T-helper 2 cell treated with Interferon-gamma antibody and Interleukin-4, amounts not matched to agents 5 μg/mL and 100 μg/mL, for 36 hours (primary cell): ENCODE measurements around the gene PHKG2.

ENCODE experiments used
- DNase-seq: peaks from one replicate; pipeline ENCODE4 v3.0.0; 2021; ENCODE audit warnings: low spot score
- H3K27ac Mint-ChIP-seq: one replicate; pipeline ENCODE4 v1.8.0; 2021; ENCODE audit warnings: mild to moderate bottlenecking, mixed read lengths
- H3K27me3 Mint-ChIP-seq: one replicate; pipeline ENCODE4 v1.8.0; 2021; ENCODE audit warnings: low read depth, mixed read lengths
- H3K36me3 Mint-ChIP-seq: one replicate; pipeline ENCODE4 v1.8.0; 2021; ENCODE audit warnings: low read depth, mixed read lengths
- H3K4me1 Mint-ChIP-seq: one replicate; pipeline ENCODE4 v1.8.0; 2021; ENCODE audit warnings: low read depth, mixed read lengths
- H3K4me3 Mint-ChIP-seq: one replicate; pipeline ENCODE4 v1.8.0; 2022; ENCODE audit warnings: mild to moderate bottlenecking, moderate library complexity, mixed read lengths
- H3K9me3 Mint-ChIP-seq: one replicate; pipeline ENCODE4 v1.8.0; 2021; ENCODE audit warnings: mixed read lengths

The PHKG2 gene

DNA sequence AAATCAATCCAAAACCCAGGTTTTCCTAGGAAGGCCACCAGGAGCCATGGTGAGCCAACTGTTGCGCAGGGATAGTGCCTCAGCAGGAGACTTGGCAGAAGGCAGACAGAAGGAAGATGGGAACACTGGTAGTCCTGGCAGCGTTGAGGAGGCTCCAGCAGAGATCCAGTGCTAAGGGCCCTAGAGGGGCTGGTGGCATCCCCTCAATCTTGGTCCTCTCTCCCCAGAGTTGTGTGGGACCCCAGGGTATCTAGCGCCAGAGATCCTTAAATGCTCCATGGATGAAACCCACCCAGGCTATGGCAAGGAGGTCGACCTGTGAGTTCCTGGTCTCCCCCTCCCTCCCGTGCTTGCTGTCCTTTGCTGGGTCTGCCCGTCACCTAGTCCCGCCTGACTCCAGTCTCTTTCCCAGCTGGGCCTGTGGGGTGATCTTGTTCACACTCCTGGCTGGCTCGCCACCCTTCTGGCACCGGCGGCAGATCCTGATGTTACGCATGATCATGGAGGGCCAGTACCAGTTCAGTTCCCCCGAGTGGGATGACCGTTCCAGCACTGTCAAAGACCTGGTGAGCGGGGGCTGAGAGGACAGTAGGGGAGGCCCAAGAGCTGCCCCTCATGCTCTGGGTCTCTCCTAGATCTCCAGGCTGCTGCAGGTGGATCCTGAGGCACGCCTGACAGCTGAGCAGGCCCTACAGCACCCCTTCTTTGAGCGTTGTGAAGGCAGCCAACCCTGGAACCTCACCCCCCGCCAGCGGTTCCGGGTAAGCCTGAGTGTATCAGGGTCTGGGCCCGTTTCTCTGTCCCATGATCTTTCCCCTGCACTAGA, 7.9 kb downstream of the PHKG2 start:
- DNase-seq, result no peak
- Mint-ChIP-seq H3K4me3 (no peak overlapping the region), H3K27ac (no peak overlapping the region), H3K9me3 (no peaks in the 10 kb centered on the region), H3K27me3 (no peaks in the 10 kb centered on the region), H3K36me3 (peaks cover 13% of the 10 kb centered on the region), H3K4me1 (peaks cover 4% of the 10 kb centered on the region)

DNA sequence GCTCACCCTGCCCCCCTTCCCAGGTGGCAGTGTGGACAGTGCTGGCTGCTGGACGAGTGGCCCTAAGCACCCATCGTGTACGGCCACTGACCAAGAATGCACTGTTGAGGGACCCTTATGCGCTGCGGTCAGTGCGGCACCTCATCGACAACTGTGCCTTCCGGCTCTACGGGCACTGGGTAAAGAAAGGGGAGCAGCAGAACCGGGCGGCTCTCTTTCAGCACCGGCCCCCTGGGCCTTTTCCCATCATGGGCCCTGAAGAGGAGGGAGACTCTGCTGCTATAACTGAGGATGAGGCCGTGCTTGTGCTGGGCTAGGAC, 8.5 kb downstream of the PHKG2 start:
- Mint-ChIP-seq H3K27ac (no peak overlapping the region), H3K9me3 (no peaks in the 10 kb centered on the region), H3K36me3 (peaks cover 8% of the 10 kb centered on the region), H3K4me3 (no peak overlapping the region), H3K4me1 (peaks cover 4% of the 10 kb centered on the region), H3K27me3 (no peaks in the 10 kb centered on the region)
- DNase-seq, result no peak

DNA sequence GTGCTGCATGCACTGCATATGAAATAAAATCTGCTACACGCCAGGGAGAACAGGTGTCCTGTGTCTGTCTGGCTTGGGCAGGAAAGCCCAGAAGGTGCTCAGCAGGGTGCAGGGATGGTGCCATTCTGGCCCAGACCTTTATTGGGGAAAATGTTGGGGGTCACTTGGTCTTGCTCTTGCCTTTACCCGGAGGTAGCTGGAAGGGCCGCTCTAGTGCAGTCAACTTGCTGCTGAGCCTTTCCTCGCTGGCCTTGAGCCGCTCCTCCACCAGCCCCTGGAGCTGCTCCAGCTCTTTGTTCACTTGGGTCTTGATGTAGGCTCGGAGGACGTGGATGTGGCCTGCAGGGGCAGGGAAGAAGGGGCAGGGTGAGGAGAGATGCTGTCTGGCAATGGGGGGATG, 9.1 kb downstream of the PHKG2 start:
- H3K4me3 Mint-ChIP-seq, result no peak overlapping the region
- no peak for DNase-seq
- H3K27me3 Mint-ChIP-seq, result no peaks in the 10 kb centered on the region
- H3K27ac Mint-ChIP-seq, result no peak overlapping the region
- H3K4me1 Mint-ChIP-seq, result peaks cover 4% of the 10 kb centered on the region
- H3K36me3 Mint-ChIP-seq, result peaks cover 8% of the 10 kb centered on the region
- no peaks in the 10 kb centered on the region for H3K9me3 Mint-ChIP-seq

DNA sequence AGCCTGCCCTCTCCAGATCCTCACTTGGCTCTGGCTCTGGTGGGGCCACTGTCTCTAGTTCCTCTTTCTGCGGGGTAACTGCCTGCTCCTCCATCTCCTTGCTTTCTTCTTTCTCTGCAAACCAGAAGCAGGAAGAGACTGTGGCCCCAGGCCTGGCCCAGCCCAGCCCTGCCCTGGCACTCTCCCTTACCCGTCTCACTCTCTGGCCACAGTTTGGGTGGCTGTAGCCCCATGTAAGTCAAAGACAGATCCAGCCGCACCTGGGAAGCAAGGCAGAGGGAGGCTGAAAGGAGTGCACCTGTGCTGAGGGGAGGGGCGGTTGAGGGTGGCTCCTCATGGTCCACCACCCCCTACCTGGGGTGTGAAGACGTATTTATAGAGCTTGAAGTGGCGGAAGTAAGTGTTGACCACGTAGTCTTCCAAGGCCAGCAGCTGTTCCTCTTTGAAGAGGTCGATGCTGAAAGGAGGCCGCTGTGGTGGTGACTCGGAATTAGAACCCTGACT, 10.8 kb downstream of the PHKG2 start:
- Mint-ChIP-seq H3K9me3 (no peaks in the 10 kb centered on the region), H3K36me3 (peaks cover 10% of the 10 kb centered on the region), H3K4me3 (no peak overlapping the region), H3K4me1 (peaks cover 13% of the 10 kb centered on the region), H3K27ac (peak overlapping the region; percentile 43), H3K27me3 (no peaks in the 10 kb centered on the region)
- no peak for DNase-seq

DNA sequence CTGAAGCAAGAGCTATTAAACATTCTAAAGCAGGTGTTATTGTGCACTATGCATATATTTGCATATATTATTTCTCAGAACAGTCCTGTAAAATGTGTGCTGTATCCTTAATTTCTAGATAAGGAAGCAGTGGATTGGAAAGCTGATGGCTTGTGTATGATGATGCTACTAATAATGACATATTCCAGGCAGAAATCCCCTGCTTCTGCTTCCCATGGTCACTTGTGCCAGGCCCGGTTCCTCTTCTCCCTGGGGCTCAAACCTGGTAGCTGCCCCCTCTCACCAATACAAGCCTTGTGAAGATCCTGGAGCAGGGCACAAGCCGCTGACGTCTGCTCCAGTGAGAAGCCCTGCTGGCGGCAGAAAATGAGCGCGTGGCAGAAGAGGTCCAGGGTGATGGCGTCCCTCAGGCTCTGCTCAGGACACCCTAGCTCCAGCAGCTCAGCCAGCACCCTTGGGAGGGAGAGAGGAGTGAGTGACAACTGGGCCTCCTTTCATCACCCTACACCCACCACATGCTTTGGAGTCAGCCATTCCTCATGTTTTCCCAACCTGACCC, 11.9 kb downstream of the PHKG2 start:
- H3K4me3 Mint-ChIP-seq, result peak overlapping the region; percentile 21
- no peaks in the 10 kb centered on the region for H3K9me3 Mint-ChIP-seq
- peaks cover 16% of the 10 kb centered on the region for H3K36me3 Mint-ChIP-seq
- H3K27me3 Mint-ChIP-seq, result no peaks in the 10 kb centered on the region
- peaks cover 13% of the 10 kb centered on the region for H3K4me1 Mint-ChIP-seq
- H3K27ac Mint-ChIP-seq, result no peak overlapping the region
- DNase-seq, result no peak

DNA sequence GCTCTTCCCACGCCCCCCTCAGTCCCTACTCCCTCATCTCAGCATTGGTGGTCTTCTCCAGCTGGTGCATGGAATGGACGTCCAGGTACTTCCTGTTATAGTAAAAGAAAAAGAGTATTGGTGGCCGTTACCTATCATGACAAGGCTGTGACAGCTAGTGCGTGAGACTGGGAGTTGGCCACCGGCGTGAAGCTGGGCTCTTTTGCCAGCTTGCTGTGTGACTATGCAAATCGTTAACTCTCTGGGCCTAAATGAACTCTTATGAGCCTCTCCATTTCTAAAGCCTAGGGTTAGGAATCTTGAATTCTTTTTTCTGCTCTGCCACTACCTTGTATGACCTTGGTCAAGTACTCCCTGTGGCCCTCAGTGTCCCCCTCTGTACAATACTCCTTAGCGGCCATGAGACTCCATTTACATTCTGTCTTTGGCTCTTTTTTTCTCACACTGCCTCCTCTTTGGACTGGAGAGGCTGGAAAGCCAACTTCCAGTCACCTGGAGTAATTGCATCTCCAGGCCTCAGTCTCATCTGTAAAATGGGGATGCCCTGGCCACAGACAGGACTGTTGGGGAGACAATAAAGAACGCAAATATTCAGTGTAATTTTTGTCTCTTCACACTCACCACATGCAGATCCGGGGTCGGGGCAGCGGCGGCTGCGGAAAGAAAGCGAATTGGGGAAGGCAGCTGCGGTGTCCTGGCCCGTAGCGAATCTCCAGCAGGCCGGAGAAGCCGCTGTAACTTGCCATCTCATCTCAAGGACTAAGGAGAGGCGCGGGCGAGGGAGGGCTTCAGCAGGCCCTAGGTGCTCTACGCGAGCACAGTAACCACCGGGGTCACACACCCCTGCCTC, 12.6 kb downstream of the PHKG2 start:
- H3K4me1 Mint-ChIP-seq, result peaks cover 13% of the 10 kb centered on the region
- H3K27me3 Mint-ChIP-seq, result no peaks in the 10 kb centered on the region
- peak overlapping the region; percentile 94 for H3K4me3 Mint-ChIP-seq
- H3K9me3 Mint-ChIP-seq, result no peaks in the 10 kb centered on the region
- H3K36me3 Mint-ChIP-seq, result peaks cover 22% of the 10 kb centered on the region
- DNase-seq, result no peak
- H3K27ac Mint-ChIP-seq, result peak overlapping the region; percentile 91

DNA sequence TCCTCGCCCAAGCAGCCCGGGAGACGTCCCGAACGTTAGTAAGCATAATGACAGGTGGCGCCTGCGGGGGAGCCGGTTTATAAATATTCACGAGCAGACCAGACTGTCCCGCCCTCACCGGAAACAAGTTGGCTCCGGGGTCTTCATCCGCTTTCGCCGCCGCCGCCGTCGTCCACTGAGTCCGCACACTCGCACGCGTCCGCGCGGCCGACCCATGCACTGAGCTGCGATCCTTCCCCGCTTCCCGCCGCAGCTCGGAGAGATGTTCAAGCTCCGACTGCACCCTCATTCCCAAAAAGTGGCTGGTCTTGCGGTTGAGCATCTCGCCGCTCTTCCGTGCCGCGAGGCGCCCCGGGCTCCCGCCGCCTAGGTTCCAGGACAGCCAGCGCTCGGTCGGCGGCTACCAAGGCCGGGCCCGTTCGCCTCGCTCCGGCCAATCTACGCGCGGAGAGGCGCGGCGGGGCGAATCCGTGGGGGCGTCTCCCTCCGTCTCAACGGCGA, 13.3 kb downstream of the PHKG2 start:
- Mint-ChIP-seq H3K27ac (peak overlapping the region; percentile 91), H3K9me3 (no peaks in the 10 kb centered on the region), H3K27me3 (no peaks in the 10 kb centered on the region), H3K4me1 (peaks cover 13% of the 10 kb centered on the region), H3K36me3 (peaks cover 25% of the 10 kb centered on the region), H3K4me3 (peak overlapping the region; percentile 94)
- DNase-seq, result peak; percentile 37

DNA sequence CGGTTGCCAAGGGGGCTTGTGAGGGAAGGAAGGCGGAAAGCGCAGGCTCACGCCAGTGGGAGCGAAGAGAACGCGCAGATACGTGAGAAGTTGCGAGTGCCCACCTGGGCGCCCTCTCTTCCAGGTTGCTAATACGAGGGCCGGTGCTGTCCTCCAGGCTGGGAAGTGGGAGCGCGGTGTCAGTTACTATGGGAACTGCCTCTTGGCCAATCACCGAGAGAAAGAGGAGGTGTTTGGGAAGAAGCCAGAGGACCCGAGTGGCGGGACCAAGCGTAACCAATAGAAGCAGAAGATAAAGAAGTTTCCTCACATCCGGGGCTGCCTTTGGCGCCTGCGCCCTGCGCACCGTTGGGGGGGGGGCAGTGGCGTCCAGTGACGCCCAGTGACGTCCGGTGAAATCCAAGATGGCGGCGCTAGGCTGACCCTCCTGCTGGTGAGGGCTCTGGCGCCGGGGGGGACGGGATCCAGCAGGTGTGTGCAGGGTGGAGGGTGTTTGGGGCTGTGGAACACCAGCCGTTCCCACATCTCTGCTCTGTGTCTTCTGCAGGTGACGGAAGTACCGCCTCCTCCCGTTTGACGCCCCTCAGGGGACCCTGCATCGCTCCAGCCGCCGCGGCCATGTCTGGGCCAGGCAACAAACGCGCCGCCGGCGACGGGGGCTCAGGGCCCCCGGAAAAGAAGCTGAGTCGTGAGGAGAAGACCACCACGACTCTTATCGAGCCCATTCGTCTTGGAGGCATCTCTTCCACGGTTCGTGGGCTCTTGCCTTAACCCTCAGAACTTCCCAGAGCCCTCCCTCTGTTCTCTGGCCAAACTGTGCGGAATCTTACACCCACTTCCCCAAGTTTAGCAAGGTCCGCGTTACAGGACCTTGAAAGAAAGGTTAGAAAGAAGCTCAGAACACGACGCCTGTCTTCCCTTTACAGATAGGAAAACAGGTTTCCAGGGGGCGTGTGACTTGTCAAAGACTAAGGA, 14.0 kb downstream of the PHKG2 start, which contains the start of the genes CFAP119 and RNF40:
CFAP119 (minus strand) TSS at position 135 of the 975 bp plus-strand sequence. CDS start 314 bp downstream, outside the sequence.
RNF40 (plus strand) TSS at position 395 of the 975 bp plus-strand sequence; CDS start at position 619, 224 bp downstream.
- Mint-ChIP-seq H3K27ac (peak within 1 kb of the TSS; percentile 91), H3K4me3 (peak within 1 kb of the TSS; percentile 94), H3K4me1 (peaks cover 13% of the 10 kb centered on the region), H3K36me3 (peaks cover 29% of the 10 kb centered on the region), H3K9me3 (no peaks in the 10 kb centered on the region), H3K27me3 (no peaks in the 10 kb centered on the region)
- peak; percentile 96 for DNase-seq

DNA sequence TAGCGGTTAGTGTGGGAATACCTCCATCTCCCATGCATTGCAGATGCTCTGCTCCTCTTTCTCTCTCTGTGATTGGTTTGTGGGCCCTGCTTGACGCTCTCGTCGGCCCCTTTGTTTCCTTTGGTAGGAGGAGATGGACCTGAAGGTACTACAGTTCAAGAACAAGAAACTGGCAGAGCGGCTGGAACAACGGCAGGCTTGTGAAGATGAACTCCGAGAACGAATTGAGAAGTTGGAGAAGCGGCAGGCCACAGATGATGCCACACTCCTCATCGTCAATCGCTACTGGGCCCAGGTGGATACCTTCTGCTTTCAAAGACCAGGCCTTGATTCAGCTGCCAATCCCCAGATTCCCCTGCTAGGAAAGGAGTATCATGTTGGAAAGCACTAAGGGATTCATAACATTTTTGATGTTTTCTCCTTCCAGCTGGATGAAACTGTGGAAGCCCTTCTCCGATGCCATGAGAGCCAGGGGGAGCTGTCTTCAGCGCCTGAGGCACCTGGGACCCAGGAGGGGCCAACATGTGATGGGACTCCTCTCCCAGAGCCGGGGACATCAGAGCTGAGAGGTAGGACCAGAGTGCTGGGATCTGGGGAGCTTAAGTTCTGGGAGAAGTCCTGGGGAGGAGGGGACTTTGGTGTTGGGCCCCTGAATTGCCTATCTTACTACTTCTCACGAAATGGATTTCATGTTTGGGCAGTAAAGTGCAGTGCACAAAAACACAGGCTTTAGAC, 14.9 kb downstream of the PHKG2 start:
- Mint-ChIP-seq H3K27ac (peak overlapping the region; percentile 91), H3K9me3 (no peaks in the 10 kb centered on the region), H3K27me3 (no peaks in the 10 kb centered on the region), H3K36me3 (peaks cover 35% of the 10 kb centered on the region), H3K4me3 (peak overlapping the region; percentile 94), H3K4me1 (peaks cover 13% of the 10 kb centered on the region)
- DNase-seq, result no peak

DNA sequence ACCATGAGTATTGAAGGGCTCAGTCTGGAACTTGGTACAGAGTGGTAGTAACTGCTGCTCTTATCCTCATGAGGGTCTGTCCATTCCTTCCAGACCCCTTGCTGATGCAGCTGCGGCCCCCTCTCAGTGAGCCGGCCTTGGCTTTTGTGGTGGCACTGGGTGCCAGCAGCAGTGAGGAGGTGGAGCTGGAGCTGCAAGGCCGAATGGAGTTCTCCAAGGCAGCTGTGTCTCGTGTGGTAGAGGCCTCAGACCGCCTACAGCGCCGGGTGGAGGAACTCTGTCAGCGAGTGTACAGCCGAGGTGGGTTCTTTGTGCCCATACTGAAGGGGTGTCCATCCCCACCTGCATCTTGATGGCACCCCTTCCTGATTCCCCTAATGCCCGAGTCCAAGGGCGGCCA, 15.9 kb downstream of the PHKG2 start:
- no peaks in the 10 kb centered on the region for H3K9me3 Mint-ChIP-seq
- H3K27ac Mint-ChIP-seq, result no peak overlapping the region
- peaks cover 13% of the 10 kb centered on the region for H3K4me1 Mint-ChIP-seq
- peak overlapping the region; percentile 94 for H3K4me3 Mint-ChIP-seq
- peaks cover 39% of the 10 kb centered on the region for H3K36me3 Mint-ChIP-seq
- H3K27me3 Mint-ChIP-seq, result no peaks in the 10 kb centered on the region
- DNase-seq, result no peak

DNA sequence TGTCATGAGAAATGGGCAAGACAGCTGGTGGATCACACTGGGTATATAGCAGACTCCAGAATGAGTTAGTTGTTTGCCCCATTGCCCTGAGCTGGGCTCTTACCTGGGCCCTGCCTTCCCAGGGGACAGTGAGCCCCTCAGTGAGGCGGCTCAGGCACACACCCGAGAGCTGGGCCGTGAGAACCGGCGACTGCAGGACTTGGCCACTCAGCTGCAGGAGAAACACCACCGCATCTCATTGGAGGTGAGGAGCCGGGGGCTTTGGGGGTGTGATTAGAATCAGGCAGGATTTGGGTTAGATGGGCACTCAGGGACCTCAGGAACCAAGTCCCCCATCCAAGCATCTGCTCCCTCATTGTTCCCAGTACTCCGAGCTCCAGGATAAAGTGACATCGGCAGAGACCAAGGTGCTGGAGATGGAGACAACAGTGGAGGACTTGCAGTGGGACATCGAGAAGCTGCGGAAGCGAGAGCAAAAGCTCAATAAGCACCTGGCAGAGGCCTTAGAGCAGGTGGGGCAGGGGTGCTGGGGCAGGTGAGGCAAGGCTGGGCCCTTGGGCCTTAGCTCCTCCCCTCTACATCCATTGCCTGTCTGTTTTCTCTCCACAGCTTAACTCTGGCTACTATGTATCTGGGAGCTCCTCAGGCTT, 16.7 kb downstream of the PHKG2 start:
- DNase-seq, result no peak
- H3K36me3 Mint-ChIP-seq, result peaks cover 43% of the 10 kb centered on the region
- H3K9me3 Mint-ChIP-seq, result no peaks in the 10 kb centered on the region
- no peaks in the 10 kb centered on the region for H3K27me3 Mint-ChIP-seq
- no peak overlapping the region for H3K4me3 Mint-ChIP-seq
- H3K4me1 Mint-ChIP-seq, result peaks cover 13% of the 10 kb centered on the region
- no peak overlapping the region for H3K27ac Mint-ChIP-seq
